ENCODE data around the gene STAG1.
"Not testable (repeated sequence)": the region's sequence is repeated elsewhere in the genome, so short reads cannot be mapped to it uniquely, and the experiment has no call there.

Gene STAG1

GRCh38 chr3:136576279-136577009, 175.7 kb downstream of the STAG1 start:
- DNase-seq = no peak

- DNase-seq = no peak
Observed at GRCh38 chr3:136567599-136568188, 184.5 kb downstream of the STAG1 start.

DNA sequence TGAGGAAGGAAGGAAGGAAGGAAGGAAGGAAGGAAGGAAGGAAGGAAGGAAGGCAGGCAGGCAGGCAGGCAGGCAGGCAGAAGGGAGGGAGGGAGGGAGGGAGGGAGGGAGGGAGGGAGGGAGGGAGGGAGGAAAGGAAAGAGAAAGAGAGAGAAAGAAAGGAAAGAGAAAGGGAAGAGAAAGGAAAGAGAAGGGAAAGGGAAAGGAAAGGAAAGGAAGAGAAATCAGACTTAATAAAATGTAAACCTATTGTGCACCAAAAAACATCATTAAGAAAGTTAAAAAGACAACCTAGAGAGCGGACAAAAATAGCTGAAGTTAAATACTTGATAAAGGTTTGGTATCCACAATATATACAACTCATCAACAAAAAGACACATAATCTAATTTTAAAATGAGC, 187.2 kb downstream of the STAG1 start:
- DNase-seq = not testable (repeated sequence)

GRCh38 chr3:136562026-136562425, 190.2 kb downstream of the STAG1 start:
- no peak for DNase-seq

DNA sequence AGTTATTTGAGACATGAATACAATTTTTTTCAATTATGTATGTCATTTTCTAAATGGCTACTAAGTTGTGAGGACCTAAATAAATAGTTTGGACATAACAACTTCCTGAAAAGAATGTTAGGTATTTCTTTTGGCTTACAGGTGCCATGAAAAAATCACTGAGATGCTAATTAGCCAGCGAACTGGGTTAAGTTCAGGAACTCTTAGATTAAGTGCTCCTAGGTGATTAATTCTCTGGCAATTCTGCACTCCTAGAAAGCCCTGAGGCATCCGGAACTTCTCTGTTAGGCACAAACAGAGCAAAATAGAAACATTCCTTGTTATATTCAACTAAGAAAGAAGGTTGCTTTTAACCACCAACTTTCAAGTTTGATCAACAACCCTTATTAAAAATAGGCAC, 192.3 kb downstream of the STAG1 start:
- no peak for DNase-seq

DNA sequence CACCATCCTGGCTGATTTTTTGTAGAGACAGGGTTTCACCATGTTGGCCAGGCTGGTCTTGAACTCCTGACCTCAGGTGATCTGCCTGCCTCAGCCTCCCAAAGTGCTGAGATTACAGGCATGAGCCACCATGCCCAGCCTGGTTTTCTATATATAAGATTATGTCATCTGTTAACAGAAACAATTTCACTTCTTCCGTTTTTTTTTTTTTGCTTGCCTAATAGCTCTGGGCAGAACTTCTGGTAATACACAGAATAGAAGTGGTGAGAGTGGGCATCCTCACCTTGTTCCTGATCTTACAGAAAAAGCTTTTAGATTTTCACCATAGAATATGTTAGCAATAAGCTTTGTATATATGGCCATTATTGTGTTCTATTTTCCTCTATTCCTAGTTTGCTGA, 202.7 kb downstream of the STAG1 start:
- not testable (repeated sequence) for DNase-seq

GRCh38 chr3:136547293-136547692, 204.9 kb downstream of the STAG1 start:
- no peak for DNase-seq

DNA sequence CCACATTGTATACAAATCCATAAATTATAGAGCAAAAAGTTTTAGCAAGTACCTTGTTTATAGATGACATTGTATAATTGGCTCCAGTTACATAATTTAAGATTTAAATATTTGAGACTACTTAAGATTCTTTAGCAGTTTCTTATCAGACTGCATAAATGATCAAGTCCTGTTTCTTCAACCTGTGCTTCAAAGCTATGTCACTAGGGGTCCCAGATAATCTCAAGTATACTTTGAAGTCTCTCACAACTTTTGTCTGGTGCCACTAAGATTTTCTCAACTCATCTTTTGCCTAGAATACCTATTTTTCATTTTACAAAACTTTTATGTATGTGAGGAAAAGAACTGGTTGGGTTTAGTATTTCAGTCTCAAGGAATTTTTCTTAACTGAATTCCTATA, 205.5 kb downstream of the STAG1 start:
- no peak for DNase-seq

GRCh38 chr3:136545664-136546268, 206.4 kb downstream of the STAG1 start:
- no peak for DNase-seq

- DNase-seq = no peak
Observed at GRCh38 chr3:136544532-136544931, 207.6 kb downstream of the STAG1 start.

DNA sequence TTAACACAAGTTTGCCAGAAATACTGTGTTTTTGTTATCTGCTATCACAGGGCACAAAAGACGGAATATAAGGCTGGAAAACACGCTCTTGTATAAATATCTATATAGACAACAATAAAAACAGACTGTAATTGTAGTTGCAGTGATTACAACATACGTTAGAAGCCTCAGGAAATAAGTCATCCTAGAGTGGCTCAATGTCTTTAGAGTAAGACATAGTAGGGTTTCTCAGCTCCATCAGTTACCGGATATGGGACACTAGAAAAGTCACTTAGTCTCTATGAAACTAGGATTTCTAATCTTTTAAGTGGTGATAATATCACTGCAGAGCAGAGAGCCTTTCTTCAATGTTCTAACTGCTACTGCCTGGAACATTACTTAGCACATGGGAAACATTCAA, 208.8 kb downstream of the STAG1 start:
- DNase-seq = no peak

GRCh38 chr3:136535906-136536305, 216.3 kb downstream of the STAG1 start:
- DNase-seq = no peak

GRCh38 chr3:136532766-136533165, 219.4 kb downstream of the STAG1 start:
- DNase-seq = no peak

DNA sequence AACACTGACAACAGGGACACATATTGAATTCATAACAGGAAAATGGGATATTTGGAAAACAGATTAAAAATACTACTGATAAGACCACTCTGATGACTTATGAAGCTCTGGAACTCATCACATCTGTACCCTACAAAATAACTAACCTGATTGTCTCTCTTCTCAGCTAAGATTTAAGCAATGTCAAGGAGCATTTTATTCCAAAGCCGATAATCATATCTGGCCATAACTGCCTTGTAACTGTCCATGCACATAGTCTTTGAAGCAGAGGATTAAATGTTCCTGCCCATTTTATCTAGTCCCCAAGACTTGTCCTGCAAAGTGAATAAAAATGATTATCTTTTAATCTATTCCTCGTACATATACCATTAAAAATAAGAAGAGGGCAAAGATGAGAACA, 234.1 kb downstream of the STAG1 start:
- DNase-seq = no peak

- DNase-seq = no peak
Observed at GRCh38 chr3:136516656-136517055, 235.5 kb downstream of the STAG1 start.

- DNase-seq = no peak
Observed at GRCh38 chr3:136516095-136516494, 236.1 kb downstream of the STAG1 start.

DNA sequence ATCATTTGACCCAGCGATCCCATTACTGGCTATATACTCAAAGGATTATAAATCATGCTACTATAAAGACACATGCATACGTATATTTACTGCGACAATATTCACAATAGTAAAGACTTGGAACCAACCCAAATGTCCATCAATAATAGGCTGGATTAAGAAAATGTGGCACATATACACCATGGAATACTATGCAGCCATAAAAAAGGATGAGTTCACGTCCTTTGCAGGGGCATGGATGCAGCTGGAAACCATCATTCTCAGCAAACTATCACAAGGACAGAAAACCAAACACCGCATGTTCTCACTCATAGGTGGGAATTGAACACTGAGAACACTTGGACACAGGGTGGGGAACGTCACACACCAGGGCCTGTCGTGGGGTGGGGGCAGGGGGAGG, 237.6 kb downstream of the STAG1 start:
- DNase-seq = not testable (repeated sequence)

DNA sequence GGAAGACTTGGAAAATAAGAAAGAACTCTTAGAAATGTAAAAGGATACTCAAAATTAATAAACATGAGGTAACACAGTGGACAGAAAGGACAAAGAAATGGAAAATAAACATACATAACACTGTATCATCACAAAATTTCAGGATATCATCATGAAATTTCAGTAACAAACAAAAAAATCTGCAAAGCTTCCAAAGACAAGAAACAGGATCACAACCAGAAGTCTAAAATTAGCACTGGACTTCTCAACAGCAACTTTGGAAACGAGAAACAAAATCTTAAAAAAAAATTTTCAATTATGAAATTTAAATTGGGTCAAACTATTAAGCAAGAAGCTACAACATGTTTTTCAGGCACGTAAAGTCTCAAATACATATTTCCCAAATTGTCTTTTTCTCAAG, 238.8 kb downstream of the STAG1 start:
- DNase-seq = no peak

DNA sequence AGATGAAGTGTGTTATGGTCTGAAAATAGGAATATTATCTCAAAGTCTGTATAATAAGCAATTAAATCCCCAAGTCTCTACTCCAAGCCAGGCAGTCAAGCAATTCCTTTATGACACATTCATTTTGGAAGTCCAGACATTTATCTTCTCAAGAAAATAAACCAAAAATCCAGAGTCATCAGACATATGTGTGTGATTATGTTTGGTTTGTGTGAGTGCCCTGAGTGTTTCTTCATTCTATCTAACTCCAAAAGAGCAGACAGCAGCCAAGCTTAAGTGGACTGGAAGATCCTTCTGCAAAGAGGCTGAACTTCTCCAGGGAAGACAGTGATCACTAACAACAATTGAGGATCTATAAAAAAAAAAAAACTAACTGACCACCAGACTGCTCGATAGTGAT, 239.8 kb downstream of the STAG1 start:
- DNase-seq = no peak

DNA sequence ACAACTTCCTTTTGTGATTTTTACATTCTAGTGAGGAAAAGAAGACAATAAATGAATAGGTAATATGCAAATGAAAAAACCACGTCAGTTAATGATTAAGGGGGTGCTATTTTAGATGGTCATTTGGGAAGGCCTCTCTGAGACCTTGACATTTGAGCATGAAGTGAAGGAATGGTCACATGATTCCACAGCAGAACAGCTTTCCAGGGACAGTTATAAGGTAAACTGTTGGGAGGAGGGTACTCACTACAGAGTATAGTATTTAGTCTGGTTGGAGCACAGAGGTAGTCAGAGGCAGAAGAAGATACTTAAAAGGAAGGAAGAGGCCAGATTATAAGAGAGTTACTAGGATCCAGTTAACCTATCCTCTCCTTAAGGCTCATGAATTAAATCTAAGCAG, 246.5 kb downstream of the STAG1 start:
- DNase-seq = no peak

DNA sequence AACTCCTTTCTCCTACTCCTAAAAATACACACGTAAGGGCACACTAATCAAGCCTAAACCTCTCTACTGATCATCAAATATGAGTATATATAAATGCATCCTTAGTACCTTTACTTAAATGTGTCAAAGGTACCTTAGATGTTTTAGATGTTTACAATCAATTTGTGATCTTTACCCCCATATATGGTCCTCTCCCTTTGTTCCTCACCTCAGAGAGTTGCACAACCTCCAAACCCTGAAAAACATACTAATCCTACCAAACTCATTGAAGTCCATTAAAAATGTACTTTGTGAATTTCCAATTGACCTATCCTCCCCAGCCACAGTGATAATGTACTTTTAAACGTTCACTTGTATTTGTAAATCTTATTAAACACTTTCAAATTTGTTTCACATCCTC, 249.1 kb downstream of the STAG1 start:
- DNase-seq = no peak

GRCh38 chr3:136498919-136499447, 253.2 kb downstream of the STAG1 start:
- no peak for DNase-seq

DNA sequence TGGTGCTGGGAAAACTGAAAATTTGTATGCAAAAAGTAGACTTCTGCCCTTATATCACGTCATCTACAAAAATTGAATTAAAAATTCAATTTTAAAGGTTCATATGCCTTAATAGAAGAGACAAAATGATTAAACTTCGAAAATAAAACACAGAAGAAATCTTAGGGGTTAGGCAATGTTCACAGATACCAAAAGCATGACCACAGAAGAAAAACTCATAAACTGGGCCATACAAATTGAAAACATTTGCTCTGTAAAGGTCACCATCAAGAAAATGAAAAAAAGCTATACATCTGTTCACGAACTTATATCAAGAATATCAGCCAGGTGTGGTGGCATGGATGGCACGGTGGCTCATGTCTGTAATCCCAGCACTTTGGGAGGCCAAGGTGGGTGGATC, 257.0 kb downstream of the STAG1 start:
- no peak for DNase-seq

Data from NCI-H510A treated with DMSO at 0.1 percent for 48 hours (cell line).